ENCODE results near the gene C1orf159.
"Not testable (repeated sequence)": the region's sequence is repeated elsewhere in the genome, so short reads cannot be mapped to it uniquely, and the experiment has no call there.

C1orf159 gene

GRCh38 chr1:1081311-1082238 is 34.3 kb downstream of the C1orf159 start:
- H3K9me3 Mint-ChIP-seq = no peaks in the 10 kb centered on the region
- DNase-seq (ENCODE audit: low spot score in 2 of 2) = no peak
- no peak overlapping the region for H3K27ac Mint-ChIP-seq (ENCODE audit: low read depth)
- no peak overlapping the region for H3K4me3 Mint-ChIP-seq
- H3K36me3 Mint-ChIP-seq (ENCODE audit: insufficient read depth) = peaks cover 3% of the 10 kb centered on the region
- no peak for ATAC-seq (replicated peaks; ENCODE audit: extremely low read depth, poor library complexity, severe bottlenecking)
- no peaks in the 10 kb centered on the region for H3K27me3 Mint-ChIP-seq
- H3K4me1 Mint-ChIP-seq = no peaks in the 10 kb centered on the region

GRCh38 chr1:1080951-1081310 is 35.0 kb downstream of the C1orf159 start:
- ATAC-seq (replicated peaks; ENCODE audit: extremely low read depth, poor library complexity, severe bottlenecking) (no peak), DNase-seq (ENCODE audit: low spot score in 2 of 2) (no peak)
- Mint-ChIP-seq H3K27me3 (no peaks in the 10 kb centered on the region), H3K36me3 (ENCODE audit: insufficient read depth) (peaks cover 3% of the 10 kb centered on the region), H3K27ac (ENCODE audit: low read depth) (no peak overlapping the region), H3K4me1 (no peaks in the 10 kb centered on the region), H3K9me3 (no peaks in the 10 kb centered on the region), H3K4me3 (no peak overlapping the region)

GRCh38 chr1:1080122-1080757 is 35.6 kb downstream of the C1orf159 start:
- Mint-ChIP-seq H3K27me3 (peaks cover under 1% of the 10 kb centered on the region), H3K9me3 (no peaks in the 10 kb centered on the region), H3K4me3 (no peak overlapping the region), H3K36me3 (ENCODE audit: insufficient read depth) (peaks cover 3% of the 10 kb centered on the region), H3K27ac (ENCODE audit: low read depth) (no peak overlapping the region), H3K4me1 (no peaks in the 10 kb centered on the region)
- no peak for DNase-seq (ENCODE audit: low spot score in 2 of 2)
- ATAC-seq (replicated peaks; ENCODE audit: extremely low read depth, poor library complexity, severe bottlenecking) = peak; percentile 15

GRCh38 chr1:1079408-1080121 is 36.3 kb downstream of the C1orf159 start:
- H3K4me3 Mint-ChIP-seq = peak overlapping the region; percentile 65
- peaks cover 7% of the 10 kb centered on the region for H3K27me3 Mint-ChIP-seq
- peaks cover 3% of the 10 kb centered on the region for H3K36me3 Mint-ChIP-seq (ENCODE audit: insufficient read depth)
- DNase-seq (ENCODE audit: low spot score in 2 of 2) (no peak), ATAC-seq (replicated peaks; ENCODE audit: extremely low read depth, poor library complexity, severe bottlenecking) (peak; percentile 70)
- H3K9me3 Mint-ChIP-seq = no peaks in the 10 kb centered on the region
- H3K27ac Mint-ChIP-seq (ENCODE audit: low read depth) = no peak overlapping the region
- no peaks in the 10 kb centered on the region for H3K4me1 Mint-ChIP-seq

GRCh38 chr1:1077396-1077795 is 38.5 kb downstream of the C1orf159 start:
- ATAC-seq (replicated peaks; ENCODE audit: extremely low read depth, poor library complexity, severe bottlenecking); H3K27ac Mint-ChIP-seq (ENCODE audit: low read depth); H3K4me1 Mint-ChIP-seq; H3K36me3 Mint-ChIP-seq (ENCODE audit: insufficient read depth); H3K9me3 Mint-ChIP-seq; DNase-seq (ENCODE audit: low spot score in 2 of 2); H3K4me3 Mint-ChIP-seq: not testable (repeated sequence)
- peaks cover 11% of the 10 kb centered on the region for H3K27me3 Mint-ChIP-seq

- peaks cover 2% of the 10 kb centered on the region for H3K36me3 Mint-ChIP-seq (ENCODE audit: insufficient read depth)
- H3K9me3 Mint-ChIP-seq = no peaks in the 10 kb centered on the region
- DNase-seq (ENCODE audit: low spot score in 2 of 2) (no peak), ATAC-seq (replicated peaks; ENCODE audit: extremely low read depth, poor library complexity, severe bottlenecking) (no peak)
- H3K4me3 Mint-ChIP-seq = no peak overlapping the region
- H3K27me3 Mint-ChIP-seq = peaks cover 11% of the 10 kb centered on the region
- no peaks in the 10 kb centered on the region for H3K4me1 Mint-ChIP-seq
- no peak overlapping the region for H3K27ac Mint-ChIP-seq (ENCODE audit: low read depth)
Observed at GRCh38 chr1:1075148-1075935, 40.5 kb downstream of the C1orf159 start.

- Mint-ChIP-seq H3K4me1 (peaks cover 4% of the 10 kb centered on the region), H3K9me3 (no peaks in the 10 kb centered on the region), H3K4me3 (no peak overlapping the region), H3K27ac (ENCODE audit: low read depth) (no peak overlapping the region), H3K27me3 (peaks cover 11% of the 10 kb centered on the region), H3K36me3 (ENCODE audit: insufficient read depth) (peaks cover 2% of the 10 kb centered on the region)
- no peak for ATAC-seq (replicated peaks; ENCODE audit: extremely low read depth, poor library complexity, severe bottlenecking)
- no peak for DNase-seq (ENCODE audit: low spot score in 2 of 2)
Observed at GRCh38 chr1:1074631-1075147, 41.2 kb downstream of the C1orf159 start.

- Mint-ChIP-seq H3K9me3 (no peaks in the 10 kb centered on the region), H3K4me1 (peaks cover 4% of the 10 kb centered on the region), H3K36me3 (ENCODE audit: insufficient read depth) (peaks cover 2% of the 10 kb centered on the region), H3K4me3 (no peak within 1 kb of the TSS), H3K27ac (ENCODE audit: low read depth) (no peak within 1 kb of the TSS), H3K27me3 (peaks cover 11% of the 10 kb centered on the region)
- ATAC-seq (replicated peaks; ENCODE audit: extremely low read depth, poor library complexity, severe bottlenecking) = no peak
- DNase-seq (ENCODE audit: low spot score in 2 of 2) = no peak
Observed at GRCh38 chr1:1073743-1074587, 41.9 kb downstream of the C1orf159 start, which contains the start of gene RNF223. Gene RNF223, minus strand, starts transcription at chr1:1074306. Its CDS starts 1,740 bp downstream, at chr1:1072566.

- ATAC-seq (replicated peaks; ENCODE audit: extremely low read depth, poor library complexity, severe bottlenecking) (no peak), DNase-seq (ENCODE audit: low spot score in 2 of 2) (no peak)
- Mint-ChIP-seq H3K4me1 (peaks cover 4% of the 10 kb centered on the region), H3K4me3 (no peak overlapping the region), H3K9me3 (no peaks in the 10 kb centered on the region), H3K36me3 (ENCODE audit: insufficient read depth) (peaks cover 4% of the 10 kb centered on the region), H3K27me3 (peaks cover 11% of the 10 kb centered on the region), H3K27ac (ENCODE audit: low read depth) (no peak overlapping the region)
Observed at GRCh38 chr1:1072849-1073742, 42.8 kb downstream of the C1orf159 start.

- Mint-ChIP-seq H3K4me3 (no peak overlapping the region), H3K27me3 (peaks cover 11% of the 10 kb centered on the region), H3K36me3 (ENCODE audit: insufficient read depth) (peaks cover 6% of the 10 kb centered on the region), H3K27ac (ENCODE audit: low read depth) (no peak overlapping the region), H3K4me1 (peaks cover 4% of the 10 kb centered on the region), H3K9me3 (no peaks in the 10 kb centered on the region)
- no peak for DNase-seq (ENCODE audit: low spot score in 2 of 2)
- no peak for ATAC-seq (replicated peaks; ENCODE audit: extremely low read depth, poor library complexity, severe bottlenecking)
Observed at GRCh38 chr1:1072299-1072848, 43.5 kb downstream of the C1orf159 start.

All from central memory CD8-positive, alpha-beta T cell (primary cell).